Liver (tissue), 3 donors: ENCODE data around the gene HDAC6.

ENCODE experiments used
- CTCF ChIP-seq: fragments of 150-350 bp; IDR thresholded peaks from 2 replicates; pipeline ENCODE4 v1.5.1; 2017; ENCODE audit warnings: improper control_type of control experiment, low read depth, low read length; ENCODE audit not compliant: missing input control
- EGR1 ChIP-seq, 2 donors: IDR thresholded peaks; 2 replicates each; pipeline ENCODE4 v1.6.1; 2016 to 2018; ENCODE audit warnings: antibody characterized with exemption in 2 of 2, low read depth in 2 of 2
- REST ChIP-seq: IDR thresholded peaks from 2 replicates; pipeline ENCODE4 v1.6.1; 2016; ENCODE audit warnings: antibody characterized with exemption, mild to moderate bottlenecking
- ZBTB33 ChIP-seq: IDR thresholded peaks from 2 replicates; pipeline ENCODE4 v1.6.1; 2016; ENCODE audit warnings: antibody characterized with exemption
- donor health status: healthy.
- donor health status: healthy.

GRCh38 chrX:48818866-48819265, 17.0 kb downstream of the HDAC6 start:
- TF ChIP-seq CTCF = no peak
- TF ChIP-seq REST = no peak
- TF ChIP-seq ZBTB33 = no peak
- TF ChIP-seq EGR1 (IDR thresholded peaks at IDR 0.05; ENCODE audit: low read depth in 2 of 2) = no peak
